DMS53 treated with DMSO at 0.1 percent for 48 hours (cell line): ENCODE measurements around the gene ZNF343.
A peak's percentile ranks its signal among the peaks of the same experiment; 100 is the strongest.
"Not testable (repeated sequence)": the region's sequence is repeated elsewhere in the genome, so short reads cannot be mapped to it uniquely, and the experiment has no call there.

Source experiments
- DNase-seq: peaks from one replicate; lab custom pipeline; 2025; ENCODE audit not compliant: unreplicated experiment; lab: John Stamatoyannopoulos, UW

The ZNF343 gene

GRCh38 chr20:2521369-2522305 lies 12.9 kb upstream of the ZNF343 start:
- DNase-seq = peak; percentile 20

- DNase-seq = no peak
Observed at GRCh38 chr20:2520617-2521016, 11.9 kb upstream of the ZNF343 start.

- DNase-seq = no peak
Observed at GRCh38 chr20:2519115-2519809, 10.5 kb upstream of the ZNF343 start.

GRCh38 chr20:2518558-2518957 lies 9.8 kb upstream of the ZNF343 start:
- no peak for DNase-seq

GRCh38 chr20:2518096-2518495 lies 9.4 kb upstream of the ZNF343 start:
- no peak for DNase-seq

- DNase-seq = no peak
Observed at GRCh38 chr20:2516399-2516798, 7.7 kb upstream of the ZNF343 start.

GRCh38 chr20:2515203-2515602 lies 6.5 kb upstream of the ZNF343 start:
- DNase-seq = no peak

- DNase-seq = no peak
Observed at GRCh38 chr20:2509794-2510193, 1.1 kb upstream of the ZNF343 start.

GRCh38 chr20:2509468-2509781 lies 710 bp upstream of the ZNF343 start:
- no peak for DNase-seq

GRCh38 chr20:2507875-2508630 lies 662 bp downstream of the ZNF343 start:
- no peak for DNase-seq

- no peak for DNase-seq
Observed at GRCh38 chr20:2507464-2507863, 1.3 kb downstream of the ZNF343 start.

- not testable (repeated sequence) for DNase-seq
Observed at GRCh38 chr20:2506426-2506825, 2.3 kb downstream of the ZNF343 start.

GRCh38 chr20:2504803-2505202 lies 3.9 kb downstream of the ZNF343 start:
- DNase-seq = not testable (repeated sequence)

- not testable (repeated sequence) for DNase-seq
Observed at GRCh38 chr20:2502808-2503384, 5.8 kb downstream of the ZNF343 start.

- no peak for DNase-seq
Observed at GRCh38 chr20:2485661-2486060, 23.1 kb downstream of the ZNF343 start.

- DNase-seq = no peak
Observed at GRCh38 chr20:2485080-2485479, 23.6 kb downstream of the ZNF343 start.

- DNase-seq = no peak
Observed at GRCh38 chr20:2483504-2483903, 25.2 kb downstream of the ZNF343 start.

GRCh38 chr20:2480381-2480780 lies 28.3 kb downstream of the ZNF343 start:
- no peak for DNase-seq

- no peak for DNase-seq
Observed at GRCh38 chr20:2476742-2477615, 31.7 kb downstream of the ZNF343 start.
